Activated T-cell treated with anti-CD3 and anti-CD28 coated beads, Interleukin-2, amount 50 U/mL, for 72 hours (primary cell): ENCODE results near the gene ISYNA1. TPM values are rescaled to one million over a fixed set of nuclear protein-coding genes. Genes with fewer than 3 reads are reported as not detected.
A peak's percentile ranks its signal among the peaks of the same experiment; 100 is the strongest.

Experiments
- ATAC-seq, 2 donors: fragments of 150-1000 bp; cut with Tn5 transposase; replicated peaks in 1 of 2; 2 replicates each; pipeline ENCODE4 v1.10.0; 2021; ENCODE audit warnings: moderate library complexity in 2 of 2, mild to moderate bottlenecking in 1 of 2
- DNase-seq, 2 donors: peaks; one replicate each; pipeline ENCODE4 v3.0.0; 2021 to 2022; ENCODE audit warnings: mixed read lengths in 1 of 2
- H3K27ac Mint-ChIP-seq: one replicate; pipeline ENCODE4 v1.8.0; 2022; ENCODE audit warnings: mild to moderate bottlenecking, moderate library complexity, mixed read lengths
- H3K27me3 Mint-ChIP-seq: one replicate; pipeline ENCODE4 v1.8.0; 2022; ENCODE audit warnings: low read depth, mixed read lengths
- H3K36me3 Mint-ChIP-seq, 2 donors: one replicate each; pipeline ENCODE4 v1.8.0; 2022; ENCODE audit warnings: mixed read lengths in 2 of 2, mild to moderate bottlenecking in 1 of 2; ENCODE audit not compliant: insufficient read depth in 2 of 2
- H3K4me1 Mint-ChIP-seq: one replicate; pipeline ENCODE4 v1.8.0; 2022; ENCODE audit warnings: low read depth, mixed read lengths
- H3K4me3 Mint-ChIP-seq, 2 donors: one replicate each; pipeline ENCODE4 v1.8.0; 2022; ENCODE audit warnings: mild to moderate bottlenecking in 2 of 2, mixed read lengths in 2 of 2, moderate library complexity in 2 of 2
- H3K9me3 Mint-ChIP-seq, 2 donors: one replicate each; pipeline ENCODE4 v1.8.0; 2022; ENCODE audit warnings: mixed read lengths in 2 of 2
- total RNA-seq, 2 donors: library from RNA; stranded (reverse); gene quantifications; one replicate each; pipeline ENCODE4 v1.2.3, GENCODE V29; 2022

ISYNA1 gene
- total RNA-seq, 2 donors from 2014 or later: 20.5 to 24.8 TPM

DNA sequence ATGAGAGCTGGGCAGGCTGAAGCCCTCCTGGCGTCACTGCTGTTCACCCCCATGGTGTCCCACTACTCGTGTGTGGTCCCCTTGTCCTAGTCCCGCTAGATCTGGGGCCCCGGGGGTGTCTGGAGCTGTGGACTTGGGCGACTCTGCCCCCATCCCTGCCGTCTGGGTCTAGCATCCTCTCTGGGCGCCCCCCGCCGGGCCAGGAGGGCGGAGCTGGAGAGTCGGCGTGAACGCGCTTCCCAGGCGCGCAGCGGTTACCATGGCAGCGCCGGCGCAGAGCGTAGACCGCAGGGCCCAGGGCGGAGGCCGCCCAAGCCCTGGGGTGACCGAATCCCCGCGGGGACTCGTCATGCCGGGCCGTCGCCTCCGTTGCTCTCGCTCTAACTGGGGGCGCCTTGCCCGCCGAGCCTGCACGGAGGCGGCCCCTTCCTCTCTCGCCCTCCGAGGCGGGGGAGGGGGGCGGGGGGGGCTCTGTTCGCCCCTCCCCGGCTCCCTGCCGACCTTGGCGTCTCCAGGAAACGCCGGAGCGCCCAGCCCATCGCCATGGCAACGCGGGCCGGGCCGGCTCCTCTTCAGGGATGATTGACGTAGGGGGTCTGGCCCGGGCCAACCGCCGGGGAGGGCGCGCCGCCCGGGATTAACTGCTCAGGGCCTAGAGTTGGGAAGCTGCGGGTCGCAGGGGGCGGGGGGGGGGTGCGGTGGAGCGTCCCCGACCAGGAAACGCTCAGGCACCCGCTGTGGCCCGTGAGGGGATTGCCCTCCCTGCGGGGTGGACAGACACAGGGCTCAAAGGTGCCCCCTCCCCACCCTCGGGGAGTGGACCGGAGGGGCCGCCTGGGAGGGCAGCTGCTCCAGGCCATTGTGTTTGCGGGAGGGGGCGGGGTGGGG lies 8.9 kb downstream of the ISYNA1 start:
- Mint-ChIP-seq H3K4me3 (peak overlapping the region; percentile 47 to 65), H3K36me3 (no peaks in the 10 kb centered on the region), H3K9me3 (no peaks in the 10 kb centered on the region), H3K27ac (no peak overlapping the region), H3K27me3 (no peaks in the 10 kb centered on the region), H3K4me1 (peaks cover 21% of the 10 kb centered on the region)
- DNase-seq: peak; percentile 79 to 84
- peak; percentile 81 to 85 for ATAC-seq

- H3K4me1 Mint-ChIP-seq: peaks cover 26% of the 10 kb centered on the region
- peak in 1 of 2 donors; percentile 1 for ATAC-seq
- no peaks in the 10 kb centered on the region for H3K36me3 Mint-ChIP-seq
- H3K27ac Mint-ChIP-seq: no peak overlapping the region
- H3K4me3 Mint-ChIP-seq: no peak overlapping the region
- no peaks in the 10 kb centered on the region for H3K9me3 Mint-ChIP-seq
- H3K27me3 Mint-ChIP-seq: no peaks in the 10 kb centered on the region
- no peak for DNase-seq
Measured at GRCh38 chr19:18428173-18428786, 9.7 kb downstream of the ISYNA1 start.

- no peak for DNase-seq
- Mint-ChIP-seq H3K4me3 (no peak overlapping the region), H3K36me3 (no peaks in the 10 kb centered on the region), H3K27me3 (no peaks in the 10 kb centered on the region), H3K27ac (no peak overlapping the region), H3K9me3 (no peaks in the 10 kb centered on the region), H3K4me1 (peaks cover 32% of the 10 kb centered on the region)
- ATAC-seq: no peak
Measured at GRCh38 chr19:18427743-18428113, 10.2 kb downstream of the ISYNA1 start.

DNA sequence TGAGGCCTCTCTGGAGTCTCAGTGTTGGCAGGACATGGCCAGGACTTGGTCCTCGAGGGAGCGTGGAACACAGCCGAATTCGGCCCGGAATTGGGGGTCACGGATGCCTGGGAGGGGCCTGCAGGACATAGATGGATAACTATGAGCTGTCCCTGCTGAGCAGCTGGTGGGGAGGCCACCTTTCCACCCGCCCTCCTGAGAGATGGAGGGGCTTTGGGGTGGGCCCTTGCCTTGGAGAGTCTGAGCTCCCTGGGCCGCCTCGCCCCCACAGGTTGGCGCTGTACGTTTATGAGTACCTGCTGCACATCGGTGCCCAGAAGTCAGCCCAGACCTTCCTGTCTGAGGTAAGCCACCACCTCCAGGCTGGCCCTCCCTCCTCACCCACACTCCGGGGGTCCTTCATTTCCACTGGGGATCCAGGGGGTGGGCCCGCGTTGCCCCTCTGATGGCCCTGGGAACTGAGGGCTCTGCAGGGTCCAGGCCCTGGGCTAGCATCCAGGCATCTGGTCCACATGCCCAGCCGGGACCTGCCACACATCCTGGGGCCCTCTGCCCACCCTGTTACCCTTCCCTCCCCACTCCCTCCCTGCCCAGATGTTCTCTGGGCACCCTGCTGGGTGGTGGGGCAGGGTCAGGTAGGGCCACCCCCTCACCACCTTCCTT lies 10.7 kb downstream of the ISYNA1 start:
- ATAC-seq (no peak), DNase-seq (no peak)
- H3K9me3 Mint-ChIP-seq: no peaks in the 10 kb centered on the region
- no peak overlapping the region for H3K27ac Mint-ChIP-seq
- H3K27me3 Mint-ChIP-seq: no peaks in the 10 kb centered on the region
- H3K36me3 Mint-ChIP-seq: no peaks in the 10 kb centered on the region
- peaks cover 37% of the 10 kb centered on the region for H3K4me1 Mint-ChIP-seq
- no peak overlapping the region for H3K4me3 Mint-ChIP-seq

GRCh38 chr19:18426416-18426767 lies 11.5 kb downstream of the ISYNA1 start:
- no peak for DNase-seq
- no peaks in the 10 kb centered on the region for H3K9me3 Mint-ChIP-seq
- no peaks in the 10 kb centered on the region for H3K27me3 Mint-ChIP-seq
- H3K4me1 Mint-ChIP-seq: peaks cover 45% of the 10 kb centered on the region
- H3K27ac Mint-ChIP-seq: no peak overlapping the region
- H3K36me3 Mint-ChIP-seq: no peaks in the 10 kb centered on the region
- ATAC-seq: no peak
- H3K4me3 Mint-ChIP-seq: no peak overlapping the region

GRCh38 chr19:18425515-18426415 lies 12.2 kb downstream of the ISYNA1 start:
- H3K36me3 Mint-ChIP-seq: no peaks in the 10 kb centered on the region
- H3K27ac Mint-ChIP-seq: no peak overlapping the region
- no peak for ATAC-seq
- H3K4me1 Mint-ChIP-seq: peaks cover 52% of the 10 kb centered on the region
- no peak for DNase-seq
- H3K27me3 Mint-ChIP-seq: no peaks in the 10 kb centered on the region
- no peak overlapping the region for H3K4me3 Mint-ChIP-seq
- no peaks in the 10 kb centered on the region for H3K9me3 Mint-ChIP-seq

DNA sequence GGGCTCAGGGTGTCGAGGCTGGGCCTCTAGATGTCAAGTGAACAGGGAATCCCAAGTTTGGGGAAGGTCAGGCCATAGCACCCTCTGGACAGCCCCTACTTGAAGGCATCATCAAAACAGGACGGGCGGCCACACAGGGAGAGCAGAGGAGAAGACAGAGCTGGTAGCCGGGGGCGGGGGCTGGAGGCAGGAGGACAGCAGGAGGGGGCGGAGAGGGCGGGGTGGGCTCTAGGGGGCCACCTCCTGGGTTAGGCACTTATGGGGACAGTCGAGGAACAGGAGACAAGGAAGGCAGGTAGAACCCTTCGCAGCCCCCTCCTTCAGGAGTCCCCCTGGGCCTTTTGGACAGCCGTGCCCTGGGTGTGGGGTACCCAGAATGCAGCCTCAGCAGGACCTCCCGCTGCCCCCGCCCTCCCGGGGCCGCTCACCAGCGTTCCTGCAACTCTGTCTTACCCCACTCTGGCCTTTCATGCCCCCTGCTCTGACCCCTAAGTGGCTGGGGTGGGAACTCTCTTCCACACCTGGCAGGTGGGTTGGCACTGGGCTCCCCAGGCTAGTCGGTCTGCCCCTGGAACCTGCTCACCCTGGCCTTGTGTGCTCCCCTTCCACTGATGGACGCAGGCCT lies 12.9 kb downstream of the ISYNA1 start:
- DNase-seq (no peak), ATAC-seq (no peak)
- H3K36me3 Mint-ChIP-seq: no peaks in the 10 kb centered on the region
- H3K27me3 Mint-ChIP-seq: no peaks in the 10 kb centered on the region
- H3K4me1 Mint-ChIP-seq: peaks cover 53% of the 10 kb centered on the region
- no peak overlapping the region for H3K27ac Mint-ChIP-seq
- no peaks in the 10 kb centered on the region for H3K9me3 Mint-ChIP-seq
- H3K4me3 Mint-ChIP-seq: no peak overlapping the region

DNA sequence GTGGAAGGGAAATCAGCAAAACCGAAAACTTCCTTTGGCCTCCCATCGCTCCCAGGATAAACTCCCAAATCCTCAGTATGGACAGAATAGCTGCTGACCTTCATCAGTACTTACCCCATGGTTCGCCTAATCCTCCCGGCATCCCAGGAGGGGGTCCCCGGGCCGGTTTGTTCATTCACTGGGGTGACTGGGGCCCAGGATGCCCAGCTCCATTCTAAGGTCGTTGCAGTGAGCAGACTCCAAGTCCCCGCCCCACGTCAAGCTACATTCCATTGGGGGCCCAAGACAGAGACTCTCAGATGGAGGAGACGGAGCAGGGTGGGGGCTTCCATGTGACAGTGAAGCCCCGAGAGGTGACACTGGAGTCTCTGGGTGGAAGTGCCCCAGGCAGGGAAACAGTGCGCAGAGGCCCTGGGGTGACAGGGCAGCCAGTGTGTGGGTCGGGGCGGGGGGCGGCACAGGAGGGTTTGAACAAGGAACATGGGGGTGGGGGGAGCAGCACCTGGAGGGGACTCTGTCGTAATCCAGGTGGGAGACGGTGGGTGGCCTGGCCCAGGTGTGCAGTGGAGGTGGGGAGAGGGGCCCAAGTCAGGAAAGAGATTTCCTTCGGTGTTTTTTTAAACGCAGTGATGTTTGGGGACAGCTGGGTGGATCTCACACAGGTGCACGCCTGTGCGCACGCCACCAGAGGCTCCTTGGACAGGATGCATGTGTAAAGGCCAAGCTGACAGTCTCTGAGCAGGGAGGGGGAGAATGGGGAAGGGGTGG lies 13.6 kb downstream of the ISYNA1 start:
- H3K9me3 Mint-ChIP-seq: no peaks in the 10 kb centered on the region
- no peak overlapping the region for H3K27ac Mint-ChIP-seq
- no peaks in the 10 kb centered on the region for H3K27me3 Mint-ChIP-seq
- DNase-seq: no peak
- no peak for ATAC-seq
- no peak overlapping the region for H3K4me3 Mint-ChIP-seq
- no peaks in the 10 kb centered on the region for H3K36me3 Mint-ChIP-seq
- H3K4me1 Mint-ChIP-seq: peaks cover 49% of the 10 kb centered on the region

DNA sequence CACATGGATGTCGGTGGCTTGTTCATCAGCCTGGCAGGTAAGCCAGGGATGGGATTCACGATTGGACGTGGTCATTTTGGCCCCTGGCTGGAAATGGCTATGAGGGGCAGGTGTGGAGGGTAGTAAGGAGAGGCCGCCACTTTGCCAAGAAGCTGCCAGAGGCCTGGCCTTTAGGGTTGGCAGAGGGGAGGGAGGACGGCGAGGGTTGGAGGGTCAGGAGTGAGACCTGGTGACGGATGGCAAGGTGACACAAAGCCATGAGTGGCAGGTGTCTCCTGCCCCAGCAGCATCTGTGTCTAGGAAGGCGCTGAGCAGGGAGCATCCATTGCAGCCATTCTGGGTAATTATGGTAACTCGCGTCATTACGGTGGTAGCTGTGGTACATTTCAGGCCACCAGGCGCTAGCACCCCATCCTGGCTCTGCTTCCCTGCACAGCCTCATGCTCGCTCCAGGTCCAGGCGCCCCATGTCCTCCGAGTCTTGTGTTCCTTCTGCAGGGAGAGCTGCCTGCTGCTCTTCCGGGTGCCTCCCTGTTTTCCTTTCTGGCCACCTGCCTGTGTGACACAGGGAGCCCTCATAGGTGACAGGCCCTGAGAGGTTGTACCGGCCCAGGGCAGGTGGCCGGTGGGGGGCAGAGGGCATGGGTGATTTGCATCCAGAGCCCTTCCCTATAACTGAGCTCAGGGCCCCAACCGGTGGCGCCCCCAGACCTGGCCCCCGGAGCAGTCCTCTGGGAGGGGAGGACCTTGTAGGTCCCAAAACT lies 14.5 kb downstream of the ISYNA1 start:
- H3K27ac Mint-ChIP-seq: peak overlapping the region; percentile 6
- no peaks in the 10 kb centered on the region for H3K9me3 Mint-ChIP-seq
- H3K4me1 Mint-ChIP-seq: peaks cover 54% of the 10 kb centered on the region
- no peak for DNase-seq
- H3K4me3 Mint-ChIP-seq: peak overlapping the region; percentile 87 to 93
- H3K27me3 Mint-ChIP-seq: peaks cover 3% of the 10 kb centered on the region
- ATAC-seq: no peak
- peaks cover 0 to 2% of the 10 kb centered on the region in 2 donors for H3K36me3 Mint-ChIP-seq

GRCh38 chr19:18422530-18423191 lies 15.3 kb downstream of the ISYNA1 start:
- Mint-ChIP-seq H3K9me3 (no peaks in the 10 kb centered on the region), H3K27ac (peak overlapping the region; percentile 6), H3K36me3 (peaks cover 0 to 3% of the 10 kb centered on the region in 2 donors), H3K4me1 (peaks cover 61% of the 10 kb centered on the region), H3K27me3 (peaks cover 8% of the 10 kb centered on the region), H3K4me3 (peak overlapping the region; percentile 87 to 93)
- no peak for DNase-seq
- no peak for ATAC-seq

GRCh38 chr19:18421371-18421959 lies 16.5 kb downstream of the ISYNA1 start:
- peaks cover 16% of the 10 kb centered on the region for H3K27me3 Mint-ChIP-seq
- ATAC-seq: no peak
- peak overlapping the region; percentile 87 to 93 for H3K4me3 Mint-ChIP-seq
- no peak for DNase-seq
- no peaks in the 10 kb centered on the region for H3K9me3 Mint-ChIP-seq
- H3K27ac Mint-ChIP-seq: peak overlapping the region; percentile 89
- H3K36me3 Mint-ChIP-seq: peaks cover 0 to 3% of the 10 kb centered on the region in 2 donors
- peaks cover 70% of the 10 kb centered on the region for H3K4me1 Mint-ChIP-seq
